Measurements from ENCODE around the gene PSME3IP1.
A peak's percentile ranks its signal among the peaks of the same experiment; 100 is the strongest.

Gene PSME3IP1

GRCh38 chr16:57147381-57148221, 38.2 kb downstream of the PSME3IP1 start (continued):
- TF ChIP-seq ZNF518A (tag by site-specific recombination; conservative IDR thresholded peaks at IDR 0.05; ENCODE audit: low read depth) (no peak), EGR2 (tag by site-specific recombination; IDR thresholded peaks at IDR 0.05; ENCODE audit: low read depth) (peak; percentile 50), ZIC2 (tag by site-specific recombination; IDR thresholded peaks at IDR 0.05) (peak; percentile 67), ZNF404 (tag by site-specific recombination; IDR thresholded peaks at IDR 0.05) (no peak), ZNF175 (tag by site-specific recombination; IDR thresholded peaks at IDR 0.05) (no peak), SETDB1 (IDR thresholded peaks at IDR 0.05; ENCODE audit: insufficient read length, low read length) (no peak), ZNF555 (tag by site-specific recombination; conservative IDR thresholded peaks at IDR 0.05) (no peak)
- TF ChIP-seq, protein P1, sequence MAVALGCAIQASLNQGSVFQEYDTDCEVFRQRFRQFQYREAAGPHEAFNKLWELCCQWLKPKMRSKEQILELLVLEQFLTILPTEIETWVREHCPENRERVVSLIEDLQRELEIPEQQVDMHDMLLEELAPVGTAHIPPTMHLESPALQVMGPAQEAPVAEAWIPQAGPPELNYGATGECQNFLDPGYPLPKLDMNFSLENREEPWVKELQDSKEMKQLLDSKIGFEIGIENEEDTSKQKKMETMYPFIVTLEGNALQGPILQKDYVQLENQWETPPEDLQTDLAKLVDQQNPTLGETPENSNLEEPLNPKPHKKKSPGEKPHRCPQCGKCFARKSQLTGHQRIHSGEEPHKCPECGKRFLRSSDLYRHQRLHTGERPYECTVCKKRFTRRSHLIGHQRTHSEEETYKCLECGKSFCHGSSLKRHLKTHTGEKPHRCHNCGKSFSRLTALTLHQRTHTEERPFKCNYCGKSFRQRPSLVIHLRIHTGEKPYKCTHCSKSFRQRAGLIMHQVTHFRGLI (tag by site-specific recombination; IDR thresholded peaks at IDR 0.05): no peak

GRCh38 chr16:57146735-57147134, 39.1 kb downstream of the PSME3IP1 start:
- Histone ChIP-seq H3K4me3 (ENCODE audit: low read depth, low read length) (no peak overlapping the region), H3K9me3 (ENCODE audit: control insufficient read depth, insufficient read depth, low read depth, low read length) (no peaks in the 10 kb centered on the region), H3K4me1 (ENCODE audit: control insufficient read depth, insufficient read depth, low read length) (no peaks in the 10 kb centered on the region), H3K36me3 (ENCODE audit: control insufficient read depth in 2 of 2, insufficient read depth in 1 of 2, low read length in 2 of 2) (peaks cover 0 to 7% of the 10 kb centered on the region in 2 experiments; a peak in 1 of 3 replicates), H3K27ac (ENCODE audit: extremely low read depth, low read depth, low read length) (no peak overlapping the region)
- ChIA-PET POLR2A (no interaction called here), CTCF (no interaction called here)
- TF ChIP-seq ZBTB20 (tag by site-specific recombination; IDR thresholded peaks at IDR 0.05) (no peak), SCRT2 (tag by site-specific recombination; IDR thresholded peaks at IDR 0.05) (no peak), GLIS1 (tag by site-specific recombination; IDR thresholded peaks at IDR 0.05) (no peak), ZSCAN30 (tag by site-specific recombination; IDR thresholded peaks at IDR 0.05) (no peak), ZNF664 (tag by site-specific recombination; IDR thresholded peaks at IDR 0.05) (no peak), ZNF10 (tag by site-specific recombination; IDR thresholded peaks at IDR 0.05) (no peak), ZNF701 (tag by site-specific recombination; IDR thresholded peaks at IDR 0.05) (no peak), ZNF623 (tag by site-specific recombination; IDR thresholded peaks at IDR 0.05) (no peak), ZNF510 (tag by site-specific recombination; IDR thresholded peaks at IDR 0.05; ENCODE audit: insufficient replicate concordance) (no peak), ZNF645 (tag by site-specific recombination; IDR thresholded peaks at IDR 0.05) (no peak), OSR2 (tag by site-specific recombination; IDR thresholded peaks at IDR 0.05) (no peak), ZNF777 (tag by site-specific recombination; IDR thresholded peaks at IDR 0.05; ENCODE audit: borderline replicate concordance) (no peak), ZBTB8A (tag by site-specific recombination; IDR thresholded peaks at IDR 0.05) (no peak), ZNF792 (tag by site-specific recombination; IDR thresholded peaks at IDR 0.05) (no peak), GFI1B (tag by site-specific recombination; IDR thresholded peaks at IDR 0.05) (no peak), PRDM1 (tag by site-specific recombination; IDR thresholded peaks at IDR 0.05) (no peak)
- TF ChIP-seq, protein P2, sequence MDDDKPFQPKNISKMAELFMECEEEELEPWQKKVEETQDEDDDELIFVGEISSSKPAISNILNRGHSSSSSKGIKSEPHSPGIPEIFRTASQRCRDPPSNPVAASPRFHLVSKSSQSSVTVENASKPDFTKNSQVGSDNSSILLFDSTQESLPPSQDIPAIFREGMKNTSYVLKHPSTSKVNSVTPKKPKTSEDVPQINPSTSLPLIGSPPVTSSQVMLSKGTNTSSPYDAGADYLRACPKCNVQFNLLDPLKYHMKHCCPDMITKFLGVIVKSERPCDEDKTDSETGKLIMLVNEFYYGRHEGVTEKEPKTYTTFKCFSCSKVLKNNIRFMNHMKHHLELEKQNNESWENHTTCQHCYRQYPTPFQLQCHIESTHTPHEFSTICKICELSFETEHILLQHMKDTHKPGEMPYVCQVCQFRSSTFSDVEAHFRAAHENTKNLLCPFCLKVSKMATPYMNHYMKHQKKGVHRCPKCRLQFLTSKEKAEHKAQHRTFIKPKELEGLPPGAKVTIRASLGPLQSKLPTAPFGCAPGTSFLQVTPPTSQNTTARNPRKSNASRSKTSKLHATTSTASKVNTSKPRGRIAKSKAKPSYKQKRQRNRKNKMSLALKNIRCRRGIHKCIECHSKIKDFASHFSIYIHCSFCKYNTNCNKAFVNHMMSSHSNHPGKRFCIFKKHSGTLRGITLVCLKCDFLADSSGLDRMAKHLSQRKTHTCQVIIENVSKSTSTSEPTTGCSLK (tag by site-specific recombination; IDR thresholded peaks at IDR 0.05): no peak
- TF ChIP-seq, protein P3, sequence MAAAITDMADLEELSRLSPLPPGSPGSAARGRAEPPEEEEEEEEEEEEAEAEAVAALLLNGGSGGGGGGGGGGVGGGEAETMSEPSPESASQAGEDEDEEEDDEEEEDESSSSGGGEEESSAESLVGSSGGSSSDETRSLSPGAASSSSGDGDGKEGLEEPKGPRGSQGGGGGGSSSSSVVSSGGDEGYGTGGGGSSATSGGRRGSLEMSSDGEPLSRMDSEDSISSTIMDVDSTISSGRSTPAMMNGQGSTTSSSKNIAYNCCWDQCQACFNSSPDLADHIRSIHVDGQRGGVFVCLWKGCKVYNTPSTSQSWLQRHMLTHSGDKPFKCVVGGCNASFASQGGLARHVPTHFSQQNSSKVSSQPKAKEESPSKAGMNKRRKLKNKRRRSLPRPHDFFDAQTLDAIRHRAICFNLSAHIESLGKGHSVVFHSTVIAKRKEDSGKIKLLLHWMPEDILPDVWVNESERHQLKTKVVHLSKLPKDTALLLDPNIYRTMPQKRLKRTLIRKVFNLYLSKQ (tag by site-specific recombination; IDR thresholded peaks at IDR 0.05; ENCODE audit: borderline replicate concordance): no peak

All from HEK293 (cell line).